Prostate gland (tissue), 2 donors: ENCODE measurements around the gene C3orf20.

Experiments used
- POLR2AphosphoS5 ChIP-seq: sonication (generic); formaldehyde crosslinking; IDR thresholded peaks from one replicate; pipeline ENCODE4 v1.6.1; 2017; ENCODE audit warnings: antibody characterized with exemption
- TF ChIP-seq, protein P1 (sequence below), 4 experiments: fragments of 200-600 bp in 2 of 4; fragments of 450-650 bp in 2 of 4; sonication (generic) in 2 of 4; IDR thresholded peaks; 1 replicate in 3 of 4; 2 replicates in 1 of 4; pipeline ENCODE4 v1.5.1; 2016 to 2019; ENCODE audit warnings: antibody characterized with exemption in 4 of 4, mild to moderate bottlenecking in 2 of 4, moderate library complexity in 2 of 4

DNA sequence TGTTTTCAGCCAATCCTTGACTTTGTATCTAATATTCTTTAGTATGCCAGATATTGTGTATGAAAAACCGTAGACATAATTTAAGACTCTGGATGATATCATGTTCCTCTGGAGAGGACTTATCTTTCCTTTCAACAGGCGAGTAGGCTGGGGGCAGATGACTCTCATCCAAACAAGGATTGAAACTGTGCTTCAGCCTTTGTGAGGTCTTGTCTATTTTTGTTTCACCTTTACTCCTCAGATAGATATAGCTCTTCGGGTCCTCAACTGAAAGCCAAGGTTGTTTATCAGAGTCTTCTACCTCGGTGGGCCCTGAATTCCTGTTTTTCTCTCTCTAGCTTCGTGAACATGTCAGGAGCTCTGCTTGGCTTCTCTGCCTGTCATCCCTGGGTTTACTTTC lies 66.0 kb downstream of the C3orf20 start:
- TF ChIP-seq, protein P1, sequence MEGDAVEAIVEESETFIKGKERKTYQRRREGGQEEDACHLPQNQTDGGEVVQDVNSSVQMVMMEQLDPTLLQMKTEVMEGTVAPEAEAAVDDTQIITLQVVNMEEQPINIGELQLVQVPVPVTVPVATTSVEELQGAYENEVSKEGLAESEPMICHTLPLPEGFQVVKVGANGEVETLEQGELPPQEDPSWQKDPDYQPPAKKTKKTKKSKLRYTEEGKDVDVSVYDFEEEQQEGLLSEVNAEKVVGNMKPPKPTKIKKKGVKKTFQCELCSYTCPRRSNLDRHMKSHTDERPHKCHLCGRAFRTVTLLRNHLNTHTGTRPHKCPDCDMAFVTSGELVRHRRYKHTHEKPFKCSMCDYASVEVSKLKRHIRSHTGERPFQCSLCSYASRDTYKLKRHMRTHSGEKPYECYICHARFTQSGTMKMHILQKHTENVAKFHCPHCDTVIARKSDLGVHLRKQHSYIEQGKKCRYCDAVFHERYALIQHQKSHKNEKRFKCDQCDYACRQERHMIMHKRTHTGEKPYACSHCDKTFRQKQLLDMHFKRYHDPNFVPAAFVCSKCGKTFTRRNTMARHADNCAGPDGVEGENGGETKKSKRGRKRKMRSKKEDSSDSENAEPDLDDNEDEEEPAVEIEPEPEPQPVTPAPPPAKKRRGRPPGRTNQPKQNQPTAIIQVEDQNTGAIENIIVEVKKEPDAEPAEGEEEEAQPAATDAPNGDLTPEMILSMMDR (IDR thresholded peaks at IDR 0.05), result no peak
- no peak for TF ChIP-seq POLR2AphosphoS5
